ENCODE data around the gene TBC1D22A.

TBC1D22A gene

DNA sequence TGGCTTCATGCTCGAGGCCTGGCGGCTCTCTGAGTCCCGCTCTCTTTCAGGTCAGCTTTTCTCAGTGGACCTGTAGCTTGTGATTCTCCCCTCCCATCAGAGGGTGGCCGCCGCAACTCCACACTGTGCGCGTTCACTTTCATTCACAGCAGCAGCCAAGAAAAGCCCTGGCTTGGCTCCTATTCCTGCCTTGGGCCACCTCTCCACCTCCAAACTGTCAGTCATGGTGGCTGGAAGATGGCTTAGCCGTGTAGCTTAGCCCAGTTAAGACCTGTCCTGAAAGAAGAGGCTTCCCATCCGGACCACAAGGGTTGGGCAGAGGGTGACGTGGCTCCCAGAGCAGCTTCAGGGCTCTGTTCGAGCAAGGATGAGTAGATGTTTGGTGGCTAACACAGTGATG lies 125.5 kb downstream of the TBC1D22A start:
- Mint-ChIP-seq H3K36me3 (peaks cover 34% of the 10 kb centered on the region), H3K27me3 (no peaks in the 10 kb centered on the region), H3K4me1 (peaks cover 19% of the 10 kb centered on the region), H3K27ac (no peak overlapping the region), H3K4me3 (no peak overlapping the region), H3K9me3 (no peaks in the 10 kb centered on the region)
- DNase-seq (ENCODE audit: low spot score in 2 of 2) (no peak), ATAC-seq (ENCODE audit: low read depth) (no peak)

DNA sequence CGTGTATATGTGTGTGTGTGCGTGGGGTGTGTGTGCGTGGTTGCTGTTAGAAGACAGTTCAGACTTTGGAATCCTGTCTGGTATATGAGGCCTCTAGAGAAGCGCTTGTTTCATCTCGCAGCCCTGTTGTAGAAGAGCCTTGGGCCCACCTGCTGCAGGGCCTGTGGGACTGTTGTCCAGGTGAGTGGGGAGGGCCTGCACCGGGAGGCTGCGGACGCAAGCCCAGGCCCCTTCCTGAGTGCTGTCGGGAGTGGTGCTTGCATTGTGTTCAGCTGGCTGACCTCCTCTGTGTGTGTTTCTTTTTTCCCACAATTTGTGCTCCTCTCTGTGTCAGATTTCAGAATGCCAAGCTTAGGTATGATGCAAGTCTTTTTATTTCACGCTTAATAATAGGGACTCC lies 128.4 kb downstream of the TBC1D22A start:
- H3K36me3 Mint-ChIP-seq: peaks cover 29% of the 10 kb centered on the region
- ATAC-seq (ENCODE audit: low read depth) (no peak), DNase-seq (ENCODE audit: low spot score in 2 of 2) (no peak)
- peak overlapping the region; percentile 28 for H3K27ac Mint-ChIP-seq
- H3K9me3 Mint-ChIP-seq: no peaks in the 10 kb centered on the region
- H3K4me3 Mint-ChIP-seq: no peak overlapping the region
- H3K4me1 Mint-ChIP-seq: peaks cover 23% of the 10 kb centered on the region
- no peaks in the 10 kb centered on the region for H3K27me3 Mint-ChIP-seq

DNA sequence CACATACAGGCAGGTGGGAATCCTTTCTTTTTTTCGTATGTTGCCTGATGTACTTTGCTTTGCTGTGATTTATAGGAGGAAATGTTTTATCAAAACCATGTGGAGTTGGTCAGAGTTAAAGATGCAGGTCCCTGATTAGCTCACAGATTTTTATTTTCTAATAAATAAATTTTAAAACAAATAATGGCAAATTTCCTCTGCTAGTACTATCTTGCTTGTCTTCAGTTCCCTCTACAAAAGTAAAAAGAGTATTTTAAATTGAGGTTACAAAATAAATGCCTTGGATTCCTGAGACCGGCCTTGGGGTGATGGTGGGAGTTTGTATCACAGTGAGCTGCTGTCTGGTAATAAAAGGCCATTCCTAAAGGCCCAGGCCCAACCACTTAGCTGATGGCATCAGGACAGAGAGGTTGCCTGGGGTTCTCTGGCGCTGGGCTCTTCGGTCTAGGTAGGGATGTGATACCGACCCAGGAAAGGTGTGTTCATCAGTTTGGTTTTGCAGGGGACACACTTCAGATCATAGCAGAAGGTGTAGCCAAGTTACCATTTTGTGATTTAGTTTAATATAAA lies 129.0 kb downstream of the TBC1D22A start:
- H3K36me3 Mint-ChIP-seq: peaks cover 29% of the 10 kb centered on the region
- DNase-seq (ENCODE audit: low spot score in 2 of 2): no peak
- H3K27ac Mint-ChIP-seq: no peak overlapping the region
- no peaks in the 10 kb centered on the region for H3K9me3 Mint-ChIP-seq
- H3K4me3 Mint-ChIP-seq: no peak overlapping the region
- H3K27me3 Mint-ChIP-seq: no peaks in the 10 kb centered on the region
- no peak for ATAC-seq (ENCODE audit: low read depth)
- peaks cover 26% of the 10 kb centered on the region for H3K4me1 Mint-ChIP-seq

DNA sequence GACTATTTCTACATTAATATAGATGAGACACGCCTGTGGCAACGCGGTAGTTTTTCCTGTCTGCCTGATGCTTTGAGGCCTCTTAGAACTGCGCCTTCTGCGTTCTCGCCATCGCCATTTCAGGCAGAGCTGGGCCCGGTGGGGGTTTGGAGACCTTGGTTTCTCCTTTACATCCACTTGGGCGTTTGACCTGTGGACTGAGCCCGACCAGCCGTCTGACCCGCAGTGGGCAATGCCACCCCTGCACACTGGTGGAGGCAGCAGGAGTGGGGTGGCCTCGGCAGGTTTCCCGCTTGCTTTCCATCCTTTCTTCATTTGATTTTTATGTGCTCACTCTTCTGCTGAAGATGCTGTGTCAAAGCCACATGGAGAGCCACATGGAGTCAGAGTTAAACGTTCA lies 130.4 kb downstream of the TBC1D22A start:
- H3K36me3 Mint-ChIP-seq: peaks cover 26% of the 10 kb centered on the region
- no peaks in the 10 kb centered on the region for H3K27me3 Mint-ChIP-seq
- no peak for ATAC-seq (ENCODE audit: low read depth)
- H3K9me3 Mint-ChIP-seq: no peaks in the 10 kb centered on the region
- peaks cover 30% of the 10 kb centered on the region for H3K4me1 Mint-ChIP-seq
- DNase-seq (ENCODE audit: low spot score in 2 of 2): no peak
- H3K4me3 Mint-ChIP-seq: no peak overlapping the region
- no peak overlapping the region for H3K27ac Mint-ChIP-seq

DNA sequence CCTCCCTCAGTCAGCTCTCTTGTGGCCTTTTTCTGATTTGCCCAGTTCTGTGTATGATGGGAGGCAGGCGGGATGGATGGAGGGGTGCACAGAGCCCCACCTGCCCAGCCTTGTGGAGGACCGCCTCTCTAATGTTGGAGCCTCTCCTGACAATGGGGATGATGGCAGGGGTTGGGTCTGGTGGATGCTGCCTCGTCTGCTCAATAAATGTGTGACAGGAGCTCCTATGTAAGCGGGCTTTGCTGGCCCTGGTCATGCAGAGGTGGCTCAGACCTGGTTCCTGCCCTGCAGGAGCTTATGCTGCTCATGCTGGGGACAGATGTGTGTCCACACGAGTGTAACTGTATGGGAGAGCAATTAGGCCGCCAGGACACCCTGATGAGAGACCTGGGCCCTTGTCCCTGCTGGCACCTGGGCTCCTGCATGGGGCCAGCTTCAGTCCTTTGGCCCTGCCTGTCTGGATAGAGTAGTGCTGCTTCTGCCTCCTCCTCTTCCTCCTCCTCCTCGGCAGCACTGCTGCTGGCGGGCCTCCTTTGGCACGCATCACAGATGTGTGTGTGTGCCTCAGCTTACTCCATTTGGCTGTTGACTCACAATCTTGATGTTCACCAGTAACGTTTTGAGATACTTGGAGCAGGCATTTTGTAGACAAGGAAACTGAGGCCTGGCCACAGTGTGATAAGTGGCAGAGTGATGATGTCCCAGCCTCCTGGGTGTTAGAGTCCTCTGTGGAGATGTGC lies 131.0 kb downstream of the TBC1D22A start:
- Mint-ChIP-seq H3K4me1 (peaks cover 30% of the 10 kb centered on the region), H3K27me3 (no peaks in the 10 kb centered on the region), H3K4me3 (no peak overlapping the region), H3K9me3 (no peaks in the 10 kb centered on the region), H3K27ac (peak overlapping the region; percentile 51), H3K36me3 (peaks cover 28% of the 10 kb centered on the region)
- DNase-seq (ENCODE audit: low spot score in 2 of 2) (no peak), ATAC-seq (ENCODE audit: low read depth) (no peak)

DNA sequence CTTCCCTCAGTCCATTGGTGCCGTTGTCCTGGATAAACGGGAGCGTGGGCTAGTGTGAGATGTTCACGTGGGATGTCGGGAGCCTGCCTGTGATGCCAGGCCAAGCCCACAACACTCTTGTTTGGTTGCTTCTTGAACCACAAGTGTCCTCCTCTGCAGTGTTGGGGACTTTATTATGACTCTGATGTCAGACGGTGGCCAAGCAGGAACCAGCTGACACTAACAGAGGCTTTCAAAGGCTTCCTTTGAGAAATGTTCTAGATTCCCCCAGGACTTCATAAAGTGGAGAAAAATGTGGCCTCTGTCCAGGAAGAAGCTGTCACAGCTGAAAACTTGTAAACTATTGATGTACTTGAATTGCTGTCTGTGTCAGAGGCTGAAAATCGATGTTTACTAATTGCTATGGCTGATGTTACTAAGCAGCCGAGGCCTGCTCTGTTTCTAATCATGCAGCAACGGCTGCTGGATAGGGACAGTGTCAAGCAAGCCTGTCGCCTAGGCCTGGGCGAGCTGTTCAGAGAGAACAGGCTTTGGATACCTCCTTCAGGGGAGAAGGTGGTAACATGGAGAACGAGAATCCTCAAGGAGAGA lies 131.7 kb downstream of the TBC1D22A start:
- DNase-seq (ENCODE audit: low spot score in 2 of 2) (no peak), ATAC-seq (ENCODE audit: low read depth) (no peak)
- H3K9me3 Mint-ChIP-seq: no peaks in the 10 kb centered on the region
- H3K27ac Mint-ChIP-seq: peak overlapping the region; percentile 51
- H3K4me1 Mint-ChIP-seq: peaks cover 32% of the 10 kb centered on the region
- peaks cover 32% of the 10 kb centered on the region for H3K36me3 Mint-ChIP-seq
- H3K27me3 Mint-ChIP-seq: no peaks in the 10 kb centered on the region
- H3K4me3 Mint-ChIP-seq: no peak overlapping the region

DNA sequence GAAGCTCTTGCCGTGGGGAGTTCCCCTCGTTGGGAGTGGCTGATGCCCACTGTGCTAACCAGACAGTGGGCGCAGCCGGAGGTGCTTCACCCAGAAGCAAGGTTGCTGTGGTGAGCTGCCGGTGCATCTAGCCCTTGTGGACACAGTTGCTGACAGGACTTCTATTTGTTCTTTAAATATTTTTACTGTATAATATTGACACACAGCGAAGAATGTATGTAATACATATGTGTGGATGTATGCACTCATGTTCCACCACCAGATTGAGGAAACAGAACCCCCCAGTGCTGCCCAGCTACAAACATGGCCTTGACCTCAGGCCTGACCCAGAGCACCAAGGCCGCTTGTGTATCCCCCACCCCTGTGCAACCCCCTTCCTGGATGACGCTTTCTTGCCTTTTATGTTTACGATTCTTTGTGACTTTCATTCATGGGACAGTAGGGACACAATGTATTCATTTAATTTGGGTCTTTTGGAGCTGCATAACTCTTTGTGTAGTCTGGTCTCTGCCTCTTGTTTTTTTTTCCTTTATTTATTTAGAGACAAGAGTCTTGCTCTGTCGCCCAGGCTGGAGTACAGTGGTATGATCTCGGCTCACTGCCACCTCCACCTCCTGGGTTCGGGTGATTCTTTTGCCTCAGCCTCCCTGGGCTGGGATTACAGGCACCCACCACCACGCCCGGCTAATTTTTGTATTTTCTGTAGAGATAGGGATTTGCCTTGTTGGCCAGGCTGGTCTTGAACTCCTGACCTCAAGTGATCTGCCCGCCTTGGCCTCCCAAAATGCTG lies 132.6 kb downstream of the TBC1D22A start:
- H3K36me3 Mint-ChIP-seq: peaks cover 28% of the 10 kb centered on the region
- DNase-seq (ENCODE audit: low spot score in 2 of 2) (no peak), ATAC-seq (ENCODE audit: low read depth) (no peak)
- H3K9me3 Mint-ChIP-seq: no peaks in the 10 kb centered on the region
- no peaks in the 10 kb centered on the region for H3K27me3 Mint-ChIP-seq
- no peak overlapping the region for H3K4me3 Mint-ChIP-seq
- H3K4me1 Mint-ChIP-seq: peaks cover 30% of the 10 kb centered on the region
- H3K27ac Mint-ChIP-seq: peak overlapping the region; percentile 3

DNA sequence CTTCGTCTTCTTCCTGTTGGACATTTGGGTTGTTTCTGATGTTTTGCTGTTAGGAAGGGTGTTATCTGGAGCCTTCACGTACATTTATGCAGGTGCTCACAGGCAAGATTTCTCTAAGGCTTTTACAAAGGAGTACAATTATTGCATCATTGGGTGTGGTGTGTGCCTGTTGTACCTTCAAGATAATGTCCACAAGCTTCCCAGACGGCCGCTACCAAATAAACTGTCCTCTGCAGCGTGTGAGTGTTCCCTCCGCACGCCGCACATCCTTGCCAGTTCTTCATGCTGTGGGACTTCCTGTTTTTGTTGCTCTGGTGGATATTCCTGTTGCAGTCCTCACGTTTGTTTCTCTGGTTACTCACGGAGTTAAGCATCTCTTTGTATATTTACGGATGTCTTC lies 133.3 kb downstream of the TBC1D22A start:
- Mint-ChIP-seq H3K36me3 (peaks cover 31% of the 10 kb centered on the region), H3K4me1 (peaks cover 35% of the 10 kb centered on the region), H3K27me3 (no peaks in the 10 kb centered on the region), H3K9me3 (no peaks in the 10 kb centered on the region), H3K27ac (peak overlapping the region; percentile 3), H3K4me3 (no peak overlapping the region)
- ATAC-seq (ENCODE audit: low read depth) (no peak), DNase-seq (ENCODE audit: low spot score in 2 of 2) (no peak)

DNA sequence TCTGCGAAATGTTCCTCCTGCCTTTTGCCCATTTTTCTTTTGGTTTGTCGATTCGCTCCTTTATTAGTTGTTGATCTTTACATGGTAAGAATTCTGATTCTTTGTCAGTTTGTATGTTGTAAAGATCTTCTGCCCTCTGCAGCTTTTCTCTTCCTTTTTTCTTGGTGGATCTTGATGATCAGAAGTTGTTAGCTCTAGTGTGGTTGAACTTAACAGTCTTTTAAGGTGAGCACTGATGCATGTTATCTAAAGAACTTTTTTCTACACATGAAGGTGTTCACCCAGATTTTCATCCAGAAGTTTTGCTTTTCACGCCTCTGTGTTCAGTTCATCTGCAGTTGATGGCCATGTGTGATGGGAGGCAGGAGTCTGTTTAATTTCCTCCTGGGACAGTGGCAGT lies 133.7 kb downstream of the TBC1D22A start:
- Mint-ChIP-seq H3K27ac (peak overlapping the region; percentile 3), H3K4me1 (peaks cover 35% of the 10 kb centered on the region), H3K9me3 (no peaks in the 10 kb centered on the region), H3K27me3 (no peaks in the 10 kb centered on the region), H3K4me3 (peak overlapping the region; percentile 2), H3K36me3 (peaks cover 31% of the 10 kb centered on the region)
- no peak for DNase-seq (ENCODE audit: low spot score in 2 of 2)
- no peak for ATAC-seq (ENCODE audit: low read depth)

DNA sequence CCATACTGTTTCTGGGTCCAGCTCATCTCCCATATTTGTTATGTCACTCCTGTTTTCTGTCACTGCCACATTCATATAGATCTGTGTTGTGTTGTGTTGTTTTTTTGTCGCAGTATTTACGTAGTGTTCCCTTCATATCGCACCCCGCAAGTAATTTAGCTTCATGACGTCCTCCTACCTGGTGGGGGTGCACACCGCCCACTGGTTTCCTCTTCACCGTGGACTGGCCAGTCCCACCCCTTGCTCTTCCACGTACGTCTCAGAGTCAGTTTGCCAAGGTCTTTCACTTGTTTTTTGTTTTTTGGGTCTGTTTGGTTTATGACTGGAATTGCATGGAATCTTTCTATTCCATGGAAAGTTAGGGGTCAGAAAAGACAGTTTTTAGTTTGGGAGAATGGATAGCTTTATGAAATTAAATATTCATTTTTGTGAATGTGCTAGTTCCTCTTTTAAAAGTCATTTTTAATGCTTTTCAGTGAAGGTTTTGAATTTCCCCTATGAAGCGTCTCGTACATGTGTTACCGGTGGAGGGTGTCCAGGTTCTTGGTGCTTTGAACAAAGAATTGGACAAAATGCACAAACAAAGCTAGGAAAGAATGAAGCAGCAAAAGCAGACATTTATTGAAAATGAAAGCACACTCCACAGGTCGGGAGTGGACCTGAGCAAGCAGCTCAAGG lies 134.3 kb downstream of the TBC1D22A start:
- ATAC-seq (ENCODE audit: low read depth) (no peak), DNase-seq (ENCODE audit: low spot score in 2 of 2) (no peak)
- Mint-ChIP-seq H3K36me3 (peaks cover 36% of the 10 kb centered on the region), H3K4me3 (peak overlapping the region; percentile 2), H3K4me1 (peaks cover 40% of the 10 kb centered on the region), H3K27ac (peak overlapping the region; percentile 3), H3K27me3 (no peaks in the 10 kb centered on the region), H3K9me3 (no peaks in the 10 kb centered on the region)

DNA sequence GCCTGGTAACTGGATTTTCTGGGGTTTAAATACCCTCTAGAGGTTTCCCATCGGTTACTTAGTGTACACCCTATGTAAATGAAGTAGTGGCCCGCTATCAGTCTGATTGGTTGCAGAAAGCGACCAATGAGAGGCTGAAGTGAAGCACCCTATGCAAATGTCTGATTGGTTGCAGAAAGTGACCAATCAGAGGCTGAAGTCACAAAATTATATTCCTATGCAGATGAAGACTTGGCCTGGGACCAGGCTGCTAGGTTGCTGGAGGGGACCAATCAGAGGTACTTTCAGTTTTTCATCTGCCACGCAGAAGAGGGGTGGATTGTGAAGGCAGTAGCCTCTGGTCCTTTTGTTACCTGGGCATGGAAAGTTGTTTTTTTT lies 134.8 kb downstream of the TBC1D22A start:
- H3K4me3 Mint-ChIP-seq: no peak overlapping the region
- H3K27me3 Mint-ChIP-seq: no peaks in the 10 kb centered on the region
- H3K36me3 Mint-ChIP-seq: peaks cover 36% of the 10 kb centered on the region
- DNase-seq (ENCODE audit: low spot score in 2 of 2) (no peak), ATAC-seq (ENCODE audit: low read depth) (no peak)
- H3K4me1 Mint-ChIP-seq: peaks cover 40% of the 10 kb centered on the region
- H3K9me3 Mint-ChIP-seq: no peaks in the 10 kb centered on the region
- peak overlapping the region; percentile 3 for H3K27ac Mint-ChIP-seq

DNA sequence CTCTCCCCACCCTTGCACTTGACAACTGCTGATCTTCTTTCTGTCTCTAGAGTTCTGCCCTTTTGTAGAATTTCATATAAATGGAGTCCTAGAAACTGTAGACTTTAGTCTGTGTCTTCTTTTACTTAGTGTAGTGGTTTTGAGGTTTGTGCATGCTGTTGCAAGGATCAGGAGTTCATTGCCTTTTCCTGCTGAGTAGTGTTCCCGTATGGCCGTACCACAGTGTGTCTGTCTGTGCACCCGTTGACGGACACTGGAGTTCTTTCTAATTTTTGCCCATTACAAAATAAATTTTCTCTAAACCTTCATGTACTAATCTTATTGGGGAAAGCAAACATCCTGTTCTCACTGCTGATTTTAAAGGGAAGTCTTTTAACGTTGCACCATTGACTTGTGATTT lies 138.1 kb downstream of the TBC1D22A start:
- Mint-ChIP-seq H3K36me3 (peaks cover 31% of the 10 kb centered on the region), H3K27ac (no peak overlapping the region), H3K9me3 (no peaks in the 10 kb centered on the region), H3K4me3 (no peak overlapping the region), H3K4me1 (peaks cover 30% of the 10 kb centered on the region), H3K27me3 (no peaks in the 10 kb centered on the region)
- no peak for DNase-seq (ENCODE audit: low spot score in 2 of 2)
- ATAC-seq (ENCODE audit: low read depth): no peak

DNA sequence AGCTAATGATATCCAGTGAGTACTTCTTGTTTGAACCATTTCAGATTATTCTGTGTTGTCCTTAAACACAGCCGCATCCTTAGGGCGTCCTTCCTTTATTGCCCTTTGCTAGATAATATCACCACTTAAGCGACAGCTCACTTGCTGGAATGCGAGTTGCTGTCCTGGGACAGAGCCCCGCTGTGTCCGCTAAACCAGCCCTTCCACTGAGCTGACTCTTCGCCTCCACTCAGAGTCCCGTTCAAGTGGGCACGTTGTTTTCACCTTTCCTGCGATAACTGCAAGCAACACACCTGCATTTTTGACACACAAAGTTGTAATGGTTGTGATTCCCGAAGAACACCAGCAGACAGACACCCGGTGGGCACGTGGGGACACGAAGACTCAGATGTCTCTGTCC lies 140.0 kb downstream of the TBC1D22A start:
- Mint-ChIP-seq H3K36me3 (peaks cover 22% of the 10 kb centered on the region), H3K27me3 (no peaks in the 10 kb centered on the region), H3K4me1 (peaks cover 19% of the 10 kb centered on the region), H3K4me3 (no peak overlapping the region), H3K27ac (peak overlapping the region; percentile 28), H3K9me3 (no peaks in the 10 kb centered on the region)
- DNase-seq (ENCODE audit: low spot score in 2 of 2): no peak
- no peak for ATAC-seq (ENCODE audit: low read depth)
